Activated CD4-positive, CD25-positive, alpha-beta regulatory T cell (primary cell): ENCODE data around the gene OR52E2.

ENCODE experiments used
- DNase-seq, 4 experiments: peaks; one replicate each; lab custom pipeline; 2025; lab: John Stamatoyannopoulos, UW

Gene OR52E2

DNA sequence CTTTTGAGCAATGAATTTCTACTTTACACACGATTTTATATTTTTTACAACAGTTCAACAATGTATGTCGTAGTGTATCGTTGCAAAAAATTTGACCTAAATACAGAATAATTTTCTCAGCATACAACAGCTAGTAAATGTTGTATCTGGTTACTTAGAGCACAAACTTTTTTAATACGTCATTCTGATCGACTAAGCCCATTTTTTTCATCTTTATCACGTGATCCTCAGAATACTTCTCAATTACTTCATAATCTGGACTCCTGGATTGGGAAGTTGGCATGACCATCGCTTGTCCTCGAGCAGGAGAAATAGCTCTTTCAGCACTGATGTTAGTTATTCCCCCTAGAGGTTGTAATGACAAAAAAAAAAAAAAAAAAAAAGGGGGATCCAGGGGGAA, 48.2 kb downstream of the OR52E2 start:
- DNase-seq = no peak
